ENCODE data around the gene IPO8.

GRCh38 chr12:30696103-30696408 lies 387 bp upstream of the IPO8 start:
- no peak for TF ChIP-seq REST (IDR thresholded peaks at IDR 0.05; ENCODE audit: low read depth)
- TF ChIP-seq NFIC (IDR thresholded peaks at IDR 0.05) = no peak
- TF ChIP-seq TAF1 (IDR thresholded peaks at IDR 0.05; ENCODE audit: low read depth) = no peak
- TF ChIP-seq CEBPB (IDR thresholded peaks at IDR 0.05) = no peak
- TF ChIP-seq ZBTB7A (IDR thresholded peaks at IDR 0.05; ENCODE audit: low read depth) = no peak
- no peak for TF ChIP-seq EP300 (IDR thresholded peaks at IDR 0.05; ENCODE audit: borderline replicate concordance)
- no peak for TF ChIP-seq TEAD4 (IDR thresholded peaks at IDR 0.05)
- no peak for TF ChIP-seq EGR1 (IDR thresholded peaks at IDR 0.05)
- TF ChIP-seq FOXM1 (IDR thresholded peaks at IDR 0.05; ENCODE audit: borderline replicate concordance, low read depth) = no peak
